GM10266 (cell line): ENCODE results near the gene MKNK1.

Experiments used
- DNase-seq: peaks from one replicate; pipeline ENCODE4 v3.0.0; 2012; ENCODE audit errors: extremely low spot score
- TF ChIP-seq, protein P1 (sequence below): IDR thresholded peaks from 2 replicates; pipeline ENCODE4 v1.5.1; 2012; ENCODE audit warnings: mild to moderate bottlenecking, low read depth; ENCODE audit not compliant: control insufficient read depth, insufficient read depth; ENCODE audit errors: missing control alignments

The MKNK1 gene

DNA sequence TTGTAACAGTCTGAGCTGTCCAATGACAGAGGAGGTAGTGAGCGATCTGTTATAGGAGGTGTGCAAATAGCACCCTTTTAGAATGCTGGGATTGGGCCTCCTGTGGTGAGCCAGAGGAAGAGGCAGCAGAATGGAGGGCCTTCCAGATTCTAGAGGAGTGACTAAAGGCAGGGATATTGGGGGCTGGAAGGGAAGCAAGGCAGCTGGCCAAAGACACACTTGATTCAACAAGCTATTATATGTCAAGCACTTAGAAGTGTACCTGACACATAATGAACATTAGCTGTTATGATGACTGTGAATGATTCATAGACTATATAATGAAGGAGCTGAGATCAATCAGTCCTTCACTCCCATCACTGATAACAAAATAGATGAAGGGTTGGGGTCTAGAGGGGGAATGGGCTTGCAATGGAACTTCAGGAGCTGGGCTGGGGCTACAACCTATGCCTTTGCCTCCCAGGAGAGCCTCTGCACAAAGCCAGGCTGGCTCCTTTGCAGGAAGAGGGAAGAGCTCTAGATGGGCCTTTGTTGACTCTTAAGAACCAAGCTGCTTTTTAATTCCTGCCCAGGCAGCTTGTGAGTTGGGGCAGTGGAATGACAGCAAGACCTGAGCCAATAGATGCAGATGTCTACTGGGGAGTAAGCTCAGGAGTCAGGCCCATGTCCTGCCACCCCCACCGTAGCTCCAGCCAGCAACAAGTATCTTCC lies 2.3 kb upstream of the MKNK1 start:
- DNase-seq = no peak
- TF ChIP-seq, protein P1, sequence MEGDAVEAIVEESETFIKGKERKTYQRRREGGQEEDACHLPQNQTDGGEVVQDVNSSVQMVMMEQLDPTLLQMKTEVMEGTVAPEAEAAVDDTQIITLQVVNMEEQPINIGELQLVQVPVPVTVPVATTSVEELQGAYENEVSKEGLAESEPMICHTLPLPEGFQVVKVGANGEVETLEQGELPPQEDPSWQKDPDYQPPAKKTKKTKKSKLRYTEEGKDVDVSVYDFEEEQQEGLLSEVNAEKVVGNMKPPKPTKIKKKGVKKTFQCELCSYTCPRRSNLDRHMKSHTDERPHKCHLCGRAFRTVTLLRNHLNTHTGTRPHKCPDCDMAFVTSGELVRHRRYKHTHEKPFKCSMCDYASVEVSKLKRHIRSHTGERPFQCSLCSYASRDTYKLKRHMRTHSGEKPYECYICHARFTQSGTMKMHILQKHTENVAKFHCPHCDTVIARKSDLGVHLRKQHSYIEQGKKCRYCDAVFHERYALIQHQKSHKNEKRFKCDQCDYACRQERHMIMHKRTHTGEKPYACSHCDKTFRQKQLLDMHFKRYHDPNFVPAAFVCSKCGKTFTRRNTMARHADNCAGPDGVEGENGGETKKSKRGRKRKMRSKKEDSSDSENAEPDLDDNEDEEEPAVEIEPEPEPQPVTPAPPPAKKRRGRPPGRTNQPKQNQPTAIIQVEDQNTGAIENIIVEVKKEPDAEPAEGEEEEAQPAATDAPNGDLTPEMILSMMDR = no peak

- DNase-seq = no peak
Observed at GRCh38 chr1:46605232-46605631, 1.2 kb upstream of the MKNK1 start.

GRCh38 chr1:46603481-46603857 lies 599 bp downstream of the MKNK1 start:
- TF ChIP-seq, protein P1 = no peak

More at GRCh38 chr1:46605232-46605631, 1.2 kb upstream of the MKNK1 start:
- TF ChIP-seq, protein P1 = no peak

GRCh38 chr1:46601257-46602007 lies 2.6 kb downstream of the MKNK1 start:
- no peak for DNase-seq
- TF ChIP-seq, protein P1 = no peak

More at GRCh38 chr1:46603481-46603857, 599 bp downstream of the MKNK1 start:
- DNase-seq = no peak

DNA sequence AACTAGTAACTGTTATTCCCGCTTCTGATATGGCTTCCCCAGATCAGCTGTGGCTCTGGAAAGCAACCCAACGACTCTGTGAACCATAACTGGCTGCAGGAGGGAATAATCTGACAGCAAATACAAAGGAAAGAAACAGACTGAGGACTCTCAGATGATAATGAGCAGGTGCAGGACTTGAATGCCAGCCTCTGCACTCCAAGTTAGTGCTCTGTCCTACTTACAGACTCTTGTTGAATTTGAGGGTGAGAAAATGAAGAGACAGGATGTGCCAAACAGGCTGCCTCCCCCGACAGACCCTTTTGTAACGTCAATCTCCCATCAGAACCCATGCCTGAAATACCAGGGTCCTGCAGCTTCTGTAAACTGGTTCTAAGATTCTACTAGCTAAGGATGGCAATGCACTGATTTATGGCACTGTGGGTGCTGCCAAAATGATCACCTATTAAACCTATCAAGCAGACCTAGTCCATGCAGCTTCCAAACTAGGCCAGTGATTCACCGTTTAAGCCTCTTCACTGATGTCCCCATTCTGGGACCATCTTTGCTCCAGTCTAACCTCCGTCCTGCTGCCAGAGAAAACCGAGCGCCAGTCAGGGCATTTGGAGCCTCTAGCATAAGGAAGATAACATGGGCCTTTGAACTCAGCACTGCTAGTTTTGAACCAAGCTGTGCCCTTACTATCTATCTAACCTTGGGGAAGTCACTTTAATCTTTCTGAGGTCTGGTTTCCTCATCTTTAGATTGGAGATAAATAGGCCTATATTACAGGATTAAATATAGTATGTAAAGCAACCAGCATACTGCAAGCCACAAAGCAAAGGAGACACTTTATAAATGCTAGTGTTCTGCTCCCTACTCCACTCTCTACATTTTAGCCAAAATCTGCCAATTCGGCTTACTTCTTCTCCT lies 4.8 kb downstream of the MKNK1 start:
- DNase-seq = no peak
- TF ChIP-seq, protein P1 = no peak

DNA sequence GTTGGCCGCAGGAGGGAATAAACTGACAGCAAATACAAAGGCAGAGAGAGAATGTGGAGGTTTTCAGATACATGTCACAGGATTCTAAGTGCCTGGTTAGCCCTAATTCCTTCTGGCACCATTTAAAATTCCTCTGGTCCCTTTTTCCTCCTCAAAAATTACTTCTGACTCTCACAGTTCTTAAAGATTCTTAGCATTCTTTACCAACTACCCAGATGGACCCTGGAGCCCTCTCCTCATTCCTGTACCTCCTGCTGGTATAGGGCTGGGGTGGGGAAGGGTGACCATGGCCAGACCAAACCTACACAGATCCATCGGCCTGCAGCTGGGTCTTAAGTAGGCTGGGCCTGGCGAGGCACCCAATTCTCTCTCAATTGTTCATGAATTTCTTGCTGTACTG lies 7.2 kb downstream of the MKNK1 start:
- no peak for DNase-seq
- TF ChIP-seq, protein P1 = no peak
